ENCODE measurements around the gene EMILIN3. TPM values are rescaled to one million over a fixed set of nuclear protein-coding genes. Genes with fewer than 3 reads are reported as not detected.

The EMILIN3 gene
- total RNA-seq, 4 donors from 2014 or later: 1.8 to 84.6 (median 32.9) TPM

GRCh38 chr20:41320976-41321375, 45.6 kb downstream of the EMILIN3 start:
- no peak for DNase-seq (ENCODE audit: low spot score in 2 of 2)
- Histone ChIP-seq H3K4me1 (peaks cover 0 to 19% (median 3%) of the 10 kb centered on the region in 4 donors), H3K9me3 (no peaks in the 10 kb centered on the region), H3K27me3 (no peaks in the 10 kb centered on the region), H3K27ac (peak overlapping the region in 1 of 4 donors; percentile 33), H3K4me3 (no peak overlapping the region), H3K36me3 (no peaks in the 10 kb centered on the region)
- no peak for TF ChIP-seq CTCF (IDR thresholded peaks at IDR 0.05)
- TF ChIP-seq EP300 (IDR thresholded peaks at IDR 0.05): no peak
- TF ChIP-seq POLR2A (IDR thresholded peaks at IDR 0.05): no peak
- 81 to 83% methylated on average over 1 of the region's 1 CpG for WGBS, 2 donors

DNA sequence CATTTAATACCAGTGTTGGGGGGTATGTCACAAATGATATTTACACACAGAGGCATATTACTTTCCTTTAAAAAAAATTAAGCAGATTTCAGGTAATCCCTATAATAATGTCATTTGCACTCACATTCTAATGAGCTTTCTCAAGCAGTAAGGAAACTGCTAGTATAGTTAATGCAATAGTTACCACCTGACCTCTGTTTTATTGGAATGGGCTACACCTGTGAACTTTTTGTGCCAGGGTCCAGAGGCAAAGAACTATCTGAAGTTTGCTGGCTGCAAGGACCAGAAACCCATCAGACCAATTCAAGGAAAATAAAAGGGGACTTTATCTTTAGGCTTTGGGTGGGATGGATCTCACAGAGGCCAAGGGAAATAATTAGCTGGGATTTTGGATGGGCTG, 46.2 kb downstream of the EMILIN3 start:
- no peaks in the 10 kb centered on the region for H3K36me3 ChIP-seq

DNA sequence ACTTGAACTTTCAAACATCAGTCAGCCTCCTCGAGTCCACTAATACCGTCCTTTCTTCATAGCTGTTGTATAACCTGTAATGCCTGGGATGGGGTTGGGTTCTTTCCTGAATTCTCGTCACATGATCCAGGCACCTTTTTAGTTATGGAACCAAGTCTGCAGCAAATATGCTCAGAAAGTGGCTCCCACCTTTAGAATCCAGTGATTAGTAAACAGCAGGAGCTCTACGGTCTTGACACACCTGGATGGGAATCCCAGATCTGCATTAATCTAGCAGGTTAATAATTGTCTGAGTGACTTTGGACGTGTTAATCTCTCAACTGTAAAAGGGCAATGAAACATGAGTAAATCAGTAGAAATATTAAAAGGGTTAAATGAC, 48.4 kb downstream of the EMILIN3 start:
- Histone ChIP-seq H3K27me3 (no peaks in the 10 kb centered on the region), H3K27ac (peak overlapping the region; percentile 33 to 95 (median 82)), H3K4me1 (peaks cover 0 to 39% (median 8%) of the 10 kb centered on the region in 4 donors), H3K36me3 (no peaks in the 10 kb centered on the region), H3K4me3 (peak overlapping the region in 2 of 4 donors; percentile 34 to 83), H3K9me3 (no peaks in the 10 kb centered on the region)
- TF ChIP-seq EP300 (IDR thresholded peaks at IDR 0.05): no peak
- TF ChIP-seq CTCF (IDR thresholded peaks at IDR 0.05): no peak
- TF ChIP-seq POLR2A (IDR thresholded peaks at IDR 0.05): no peak
- 58 to 65% methylated on average over 5 of the region's 5 CpGs for WGBS, 2 donors
- DNase-seq (ENCODE audit: low spot score in 2 of 2): no peak

More for the DNA sequence above, 46.2 kb downstream of the EMILIN3 start:
- no peaks in the 10 kb centered on the region for H3K9me3 ChIP-seq
- TF ChIP-seq POLR2A (IDR thresholded peaks at IDR 0.05) (no peak), EP300 (IDR thresholded peaks at IDR 0.05) (no peak), CTCF (IDR thresholded peaks at IDR 0.05) (no peak)
- DNase-seq (ENCODE audit: low spot score in 2 of 2): no peak
- H3K4me1 ChIP-seq: peaks cover 0 to 24% (median 4%) of the 10 kb centered on the region in 4 donors
- H3K27ac ChIP-seq: peak overlapping the region in 1 of 4 donors; percentile 33
- H3K4me3 ChIP-seq: no peak overlapping the region
- H3K27me3 ChIP-seq: no peaks in the 10 kb centered on the region

- Histone ChIP-seq H3K27ac (peak within 1 kb of the TSS; percentile 76 to 95 (median 86)), H3K9me3 (no peaks in the 10 kb centered on the region), H3K36me3 (no peaks in the 10 kb centered on the region), H3K4me3 (peak within 1 kb of the TSS; percentile 83 to 90 (median 86)), H3K4me1 (peaks cover 0 to 39% (median 8%) of the 10 kb centered on the region in 4 donors), H3K27me3 (no peaks in the 10 kb centered on the region)
- peak; percentile 86 to 92 for DNase-seq (ENCODE audit: low spot score in 2 of 2)
- peak; percentile 63 to 89 for TF ChIP-seq EP300 (IDR thresholded peaks at IDR 0.05)
- TF ChIP-seq POLR2A (IDR thresholded peaks at IDR 0.05): peak; percentile 67 to 74
- TF ChIP-seq CTCF (IDR thresholded peaks at IDR 0.05): no peak
- 0 to 4% methylated on average over 5 to 32 of the region's 64 CpGs for WGBS, 2 donors
These were observed 48.9 kb downstream of the EMILIN3 start, which contains the start of gene ZHX3 for GRCh38 chr20:41317546-41318270. ZHX3 (minus strand) TSS chr20:41317731; CDS start chr20:41204916, 112,815 bp downstream.
